IPS DF 4.7 (cell line): Measurements from ENCODE around the gene SEC14L5.
"Not testable (repeated sequence)": the region's sequence is repeated elsewhere in the genome, so short reads cannot be mapped to it uniquely, and the experiment has no call there.

Experiments
- DNase-seq: peaks from one replicate; pipeline ENCODE4 v3.0.0-alpha.2; 2013; ENCODE audit warnings: low spot score; ENCODE audit errors: extremely low read depth

SEC14L5 gene

DNA sequence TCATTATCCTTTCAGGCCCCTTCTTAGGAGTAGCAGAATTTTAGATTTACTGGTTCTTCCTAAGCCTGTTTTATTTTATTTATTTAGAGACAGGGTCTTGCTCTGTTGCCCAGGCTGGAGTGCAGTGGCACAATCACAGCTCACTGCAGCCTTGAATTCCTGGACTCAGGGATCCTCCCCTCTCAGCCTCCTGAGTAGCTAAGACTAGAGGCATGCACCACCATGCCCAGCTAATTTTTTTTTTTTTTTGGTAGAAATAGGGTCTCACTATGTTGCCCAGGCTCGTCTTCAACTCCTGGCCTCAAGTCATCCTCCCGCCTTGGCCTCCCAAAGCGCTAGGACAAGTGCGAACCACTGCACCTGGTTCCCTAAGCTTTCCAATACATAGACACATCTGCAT is 28.5 kb upstream of the SEC14L5 start:
- DNase-seq = not testable (repeated sequence)

DNA sequence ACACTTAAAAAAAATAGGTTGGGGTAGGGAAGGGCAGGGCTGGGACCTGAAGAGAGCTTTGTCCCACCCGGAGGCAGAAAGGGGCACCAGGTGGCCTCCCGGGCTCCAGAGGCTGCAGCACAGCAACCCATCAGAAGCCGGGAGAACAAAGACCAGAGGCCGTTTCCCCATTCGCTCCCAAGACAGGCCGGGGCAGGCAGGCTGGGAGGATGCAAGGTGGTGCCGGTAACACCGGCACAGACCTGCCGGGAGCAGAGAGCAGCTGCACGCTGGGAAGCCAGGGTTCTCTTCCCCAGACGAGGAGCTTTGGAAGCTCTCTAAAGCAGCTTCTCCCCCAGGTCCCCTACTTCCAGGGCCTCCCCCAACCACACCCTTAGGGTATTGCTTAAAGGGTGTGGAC is 26.7 kb upstream of the SEC14L5 start:
- DNase-seq = no peak

DNA sequence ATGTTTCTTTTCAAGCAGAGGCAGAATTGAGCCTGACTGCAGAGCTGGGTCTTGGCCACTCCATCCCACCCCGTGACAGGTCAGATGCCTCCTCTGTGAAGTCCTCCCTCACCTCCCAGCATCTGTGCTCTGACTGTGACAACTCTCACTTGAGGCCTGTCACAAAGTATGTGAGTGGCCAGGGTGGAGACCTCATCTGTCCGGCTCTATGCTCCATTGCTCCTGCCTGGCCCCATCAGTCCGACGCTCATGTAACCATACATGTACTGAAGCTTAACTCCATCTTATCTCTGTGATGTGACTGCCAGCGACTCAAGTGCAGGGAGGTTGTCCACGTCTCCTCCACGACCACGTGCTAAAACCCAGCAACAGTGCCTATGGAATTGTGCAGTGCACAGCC is 24.7 kb upstream of the SEC14L5 start:
- no peak for DNase-seq

DNA sequence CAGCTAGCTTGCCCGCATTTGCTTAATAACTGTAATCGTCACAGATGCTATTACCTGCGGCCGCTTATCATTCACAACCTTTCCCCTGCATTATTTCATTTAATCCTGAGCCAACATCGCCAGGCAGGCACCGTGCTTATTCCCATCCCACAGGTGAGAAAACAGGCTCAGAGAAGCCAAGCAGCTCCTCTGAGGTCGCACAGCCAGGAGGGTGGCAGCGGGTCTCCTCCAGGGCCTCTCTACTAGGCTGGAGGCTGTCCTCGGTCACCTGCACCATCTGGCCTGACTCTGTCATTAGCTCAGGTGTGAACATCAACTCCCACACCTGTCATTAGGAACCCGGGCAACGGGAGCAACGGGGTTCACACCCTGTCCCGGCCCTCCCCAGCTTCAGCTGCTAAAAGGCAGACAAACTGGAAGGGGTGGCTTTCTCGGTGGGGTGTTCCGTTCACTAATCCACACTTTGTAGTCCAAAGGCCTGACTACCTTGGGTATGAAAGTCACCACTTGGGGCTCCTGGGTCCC is 24.2 kb upstream of the SEC14L5 start:
- DNase-seq = no peak

DNA sequence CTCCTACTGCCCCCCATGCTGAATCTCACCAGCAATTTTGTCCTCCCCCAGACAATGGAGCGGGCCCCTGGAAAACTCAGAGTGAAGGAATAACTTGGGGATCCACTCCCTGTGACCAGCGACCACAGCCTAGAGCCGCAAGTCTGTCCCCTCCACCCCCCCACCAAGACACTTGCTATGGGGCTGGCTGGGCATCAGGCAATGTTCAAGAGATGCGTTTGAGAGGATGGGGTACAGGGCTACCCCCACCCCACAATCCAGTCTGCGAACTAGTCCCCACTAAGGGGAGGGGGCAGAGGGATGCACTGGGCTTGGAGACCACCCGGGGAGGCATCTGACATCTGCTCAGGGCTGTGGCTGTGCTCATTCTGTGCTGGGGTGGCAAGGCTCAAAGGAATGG is 23.5 kb upstream of the SEC14L5 start:
- DNase-seq = no peak

DNA sequence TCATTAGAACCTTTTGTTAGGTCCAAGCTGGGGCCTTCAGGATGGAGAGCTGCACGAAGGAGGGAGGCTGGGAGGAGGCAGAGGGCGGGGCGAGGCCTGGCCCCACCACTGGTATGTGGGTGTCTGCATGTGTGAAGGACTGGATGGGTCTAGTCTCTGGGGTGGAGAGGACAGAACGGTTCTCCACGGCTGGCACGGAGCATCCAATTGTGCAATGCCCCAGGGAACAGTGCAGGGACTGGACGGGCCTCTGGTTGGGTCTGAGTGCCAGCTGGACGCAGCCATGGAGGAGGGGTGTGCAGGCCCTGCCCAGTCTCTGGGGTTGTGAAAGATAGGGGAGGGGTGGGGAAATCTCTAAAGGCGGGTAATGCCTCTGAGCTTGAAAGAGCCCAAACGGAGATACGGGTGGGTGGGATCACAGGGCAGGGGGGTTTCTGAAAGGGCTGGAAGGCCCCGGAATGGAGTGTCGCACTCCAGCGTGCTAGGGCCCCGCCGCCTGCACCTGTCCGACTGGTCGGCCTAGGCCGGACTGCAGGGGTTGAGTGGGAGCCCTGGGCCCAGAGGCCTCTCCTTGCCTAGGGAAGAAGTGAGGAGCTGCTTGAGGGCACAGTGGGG is 22.8 kb upstream of the SEC14L5 start:
- no peak for DNase-seq

DNA sequence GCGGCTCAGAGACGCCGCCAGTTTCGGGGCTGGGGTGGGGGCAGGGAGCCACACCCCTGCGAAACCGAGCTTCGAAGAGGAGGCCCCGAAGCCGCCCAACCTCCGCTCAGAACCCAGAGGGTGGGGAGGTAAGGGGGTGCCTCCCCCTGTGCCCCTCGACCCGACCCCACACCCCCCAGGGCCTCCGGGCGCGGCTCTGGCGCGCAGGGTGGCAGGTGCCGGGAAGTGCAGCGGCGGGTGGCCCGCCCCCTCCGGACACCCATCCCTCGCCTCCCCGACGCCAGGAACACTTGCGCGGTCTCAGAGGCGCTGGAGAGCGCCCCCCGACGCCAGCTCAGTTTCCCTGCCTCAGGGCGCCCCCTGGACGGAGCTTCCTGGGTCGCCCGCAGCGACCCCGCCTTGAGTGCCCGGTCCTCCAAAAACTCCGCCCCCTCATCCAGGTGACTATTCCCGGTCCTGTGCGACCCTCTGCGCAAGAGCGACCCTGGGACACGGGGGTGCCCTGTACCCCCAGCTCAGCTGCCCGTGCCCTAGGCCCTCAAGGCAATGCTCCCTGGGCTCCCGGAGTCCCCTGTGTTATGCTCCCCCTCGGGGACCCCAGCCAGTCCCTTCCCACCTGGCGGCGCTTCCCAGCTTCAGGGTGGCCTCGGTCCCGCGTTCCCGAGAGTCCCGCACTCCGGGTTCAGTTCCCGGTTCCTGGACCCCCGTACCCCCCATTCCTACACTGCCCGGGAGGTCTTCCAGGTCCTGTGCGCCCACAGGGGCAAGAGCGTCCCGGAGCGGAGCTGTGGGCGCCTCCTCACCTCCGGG is 21.7 kb upstream of the SEC14L5 start:
- no peak for DNase-seq

DNA sequence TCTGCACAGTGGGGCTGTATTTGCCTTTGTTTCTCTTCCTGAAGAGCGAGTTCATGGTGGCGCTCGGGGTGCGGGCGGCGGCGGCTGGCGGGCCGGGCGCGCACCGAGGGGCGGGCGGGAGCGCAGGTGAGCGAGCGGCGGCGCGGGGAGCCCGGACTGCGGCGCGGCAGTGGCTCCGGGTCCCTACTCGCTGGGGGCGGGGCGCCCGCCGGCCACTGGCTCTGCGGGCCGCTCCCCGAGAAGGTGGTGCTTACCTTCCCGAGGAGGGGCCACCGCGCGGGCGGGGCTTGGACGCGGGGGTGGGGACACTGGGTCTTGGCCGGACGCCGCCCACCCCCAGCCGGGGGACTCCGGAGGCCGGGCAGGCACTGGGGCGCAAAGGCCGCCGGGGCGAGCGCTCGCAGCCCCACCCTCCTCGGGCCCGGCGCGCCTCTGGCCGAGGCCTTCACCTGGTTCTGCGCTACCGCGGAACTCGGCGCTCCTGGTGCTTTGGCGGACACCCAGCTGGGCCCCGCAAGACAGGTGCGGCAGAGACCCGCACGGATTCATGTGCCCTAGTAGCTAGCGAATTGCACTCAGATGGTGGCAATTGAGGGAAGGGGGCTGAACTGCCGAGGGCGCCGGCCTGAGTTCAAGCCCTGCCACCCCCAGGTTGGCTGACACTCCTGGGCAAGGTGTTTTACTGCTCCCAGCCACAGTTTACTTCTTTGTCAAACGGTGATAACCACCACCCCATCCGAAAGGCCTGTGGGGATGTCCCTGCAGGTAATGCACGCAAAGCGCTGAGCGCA is 20.9 kb upstream of the SEC14L5 start, which contains the start of gene PPL:
PPL (minus strand) TSS at position 158 of the 791 bp plus-strand sequence; CDS start at position 55, 103 bp downstream.
- no peak for DNase-seq

DNA sequence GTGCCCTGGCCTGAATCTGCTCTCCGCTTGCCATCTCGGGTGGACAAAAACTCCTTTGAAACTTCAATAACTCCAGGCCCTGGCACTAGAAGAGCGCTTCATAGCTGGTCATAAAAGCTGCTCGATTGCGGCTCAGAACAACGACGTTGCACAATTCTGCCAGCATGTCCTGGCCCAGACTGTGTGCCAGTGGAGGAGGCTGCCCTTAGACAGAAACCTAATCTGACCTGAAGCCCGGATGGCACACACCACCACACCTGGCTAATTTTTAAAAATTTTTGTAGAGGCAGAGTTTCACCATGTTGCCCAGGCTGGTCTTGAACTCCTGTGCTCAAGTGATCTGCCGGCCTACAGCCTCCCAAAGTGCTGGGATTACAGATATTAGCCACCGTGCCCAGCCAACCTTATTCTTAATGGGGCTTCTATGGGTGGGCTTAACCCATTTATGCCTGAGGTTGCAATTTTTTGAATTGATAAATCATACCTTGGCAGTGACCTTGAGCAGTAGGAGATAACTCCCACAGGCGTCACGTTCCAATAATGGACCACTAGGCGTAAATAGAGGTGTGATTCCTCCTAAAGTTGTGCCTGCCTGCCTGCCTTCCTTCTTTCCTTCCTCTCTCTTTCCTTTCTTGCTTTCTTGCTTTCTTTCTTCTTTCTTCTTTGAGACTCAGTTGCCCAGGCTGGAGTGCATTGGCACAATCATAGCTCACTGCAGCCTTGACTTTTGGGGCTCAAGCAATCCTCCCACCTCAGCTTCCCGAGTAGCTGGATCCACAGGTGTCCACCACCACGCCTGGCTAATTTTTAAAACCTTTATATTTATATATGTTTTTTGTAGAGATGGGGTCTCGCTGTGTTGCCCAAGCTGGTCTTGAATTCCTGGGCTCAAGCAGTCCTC is 20.1 kb upstream of the SEC14L5 start:
- no peak for DNase-seq

DNA sequence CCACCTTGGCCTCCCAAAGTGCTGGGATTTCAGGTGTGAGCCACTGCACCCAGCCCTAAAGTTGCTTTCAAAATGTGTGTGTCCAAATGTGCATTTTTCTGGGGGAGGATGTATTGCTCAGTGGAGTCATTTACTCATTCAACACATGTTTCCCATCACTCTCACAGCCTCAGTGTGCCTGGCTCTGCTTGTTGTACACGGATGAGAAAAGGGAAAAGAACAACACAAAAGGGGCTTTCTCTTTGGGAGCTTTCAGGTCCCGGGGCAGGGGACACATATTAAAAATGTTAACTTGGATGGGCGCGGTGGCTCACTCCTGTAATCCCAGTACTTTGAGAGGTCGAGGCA is 19.5 kb upstream of the SEC14L5 start:
- no peak for DNase-seq

DNA sequence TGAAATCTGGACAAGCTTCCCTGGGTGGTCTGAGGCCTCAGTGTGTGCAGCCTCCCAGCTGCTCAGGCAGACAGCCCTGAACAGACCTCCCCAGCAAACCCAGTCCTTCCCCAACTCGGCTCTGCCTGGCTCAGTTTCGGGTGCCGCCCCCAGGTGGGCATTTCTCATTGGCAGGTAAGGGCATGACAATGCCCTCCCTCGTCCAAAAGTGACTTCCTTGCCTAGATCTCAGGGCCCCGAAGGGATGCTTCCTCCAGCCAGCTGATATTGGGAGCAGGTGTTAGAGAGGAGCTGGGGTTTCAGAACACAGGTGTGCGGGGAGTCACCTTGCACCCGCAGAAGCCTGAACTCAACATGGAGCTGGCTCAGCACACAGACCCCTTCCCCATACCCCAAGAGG is 17.4 kb upstream of the SEC14L5 start:
- DNase-seq = no peak

DNA sequence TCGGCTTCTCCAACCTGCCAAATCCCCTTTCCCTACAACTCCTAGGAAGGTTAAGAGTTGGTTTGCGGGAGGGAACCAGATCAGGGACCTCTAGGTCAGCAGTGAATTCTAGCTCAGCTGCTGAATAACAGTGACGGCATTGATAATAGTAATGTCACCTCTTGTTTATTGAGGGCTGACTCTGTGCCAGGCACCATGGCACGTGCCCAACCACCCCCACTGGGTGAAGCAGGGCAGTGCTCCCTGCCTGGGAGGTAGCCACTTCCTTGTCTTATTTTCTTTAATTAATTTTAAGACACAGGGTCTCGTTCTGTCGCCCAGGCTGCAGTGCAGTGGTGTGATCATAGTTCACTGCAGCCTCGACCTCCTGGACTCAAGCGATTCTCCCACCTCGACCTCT is 15.6 kb upstream of the SEC14L5 start:
- no peak for DNase-seq

DNA sequence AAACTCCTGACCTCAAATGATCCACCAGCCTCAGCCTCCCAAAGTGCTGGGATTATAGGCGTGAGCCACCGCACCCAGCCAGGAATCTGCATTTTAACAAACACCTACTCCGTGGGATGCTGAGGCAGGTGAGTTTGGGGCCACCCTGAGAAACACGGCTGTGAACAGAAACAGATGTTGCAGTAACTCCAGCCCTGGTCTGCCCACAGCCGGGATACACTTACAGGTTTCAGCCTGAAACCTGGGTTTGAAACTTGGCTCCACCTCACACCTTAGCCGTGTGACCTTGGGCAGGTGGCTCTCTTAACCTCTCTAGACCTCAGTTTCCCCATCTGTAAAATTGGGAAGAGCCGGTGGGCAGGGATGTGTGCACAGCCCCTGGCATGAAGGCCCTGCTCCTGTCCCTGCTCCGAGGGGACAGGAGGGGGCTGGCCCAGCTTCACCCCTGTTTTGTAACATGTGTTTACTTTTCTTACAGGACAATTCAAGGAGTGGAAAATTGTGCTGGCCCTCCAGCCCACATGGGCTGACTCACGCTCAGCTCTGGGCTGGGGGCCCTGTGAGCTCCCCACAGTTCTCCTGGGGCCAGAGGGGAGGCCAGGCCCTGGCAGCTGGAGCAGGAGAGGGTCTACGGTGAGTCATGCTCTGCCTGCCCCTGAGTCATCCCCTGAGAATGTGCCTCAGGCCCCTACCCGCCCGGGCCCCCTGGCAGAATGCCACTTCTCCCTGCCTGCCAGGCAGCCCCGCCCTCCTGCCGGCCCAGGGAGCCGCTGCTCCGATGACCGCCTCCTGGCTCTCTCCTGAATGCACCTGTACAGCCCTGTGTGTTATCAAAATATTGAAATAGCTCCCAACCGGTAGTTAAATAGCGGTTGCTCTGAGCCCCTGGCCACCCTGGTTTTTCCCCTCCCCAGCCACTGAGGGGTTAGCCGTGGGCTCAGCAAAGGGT is 13.5 kb upstream of the SEC14L5 start:
- no peak for DNase-seq

DNA sequence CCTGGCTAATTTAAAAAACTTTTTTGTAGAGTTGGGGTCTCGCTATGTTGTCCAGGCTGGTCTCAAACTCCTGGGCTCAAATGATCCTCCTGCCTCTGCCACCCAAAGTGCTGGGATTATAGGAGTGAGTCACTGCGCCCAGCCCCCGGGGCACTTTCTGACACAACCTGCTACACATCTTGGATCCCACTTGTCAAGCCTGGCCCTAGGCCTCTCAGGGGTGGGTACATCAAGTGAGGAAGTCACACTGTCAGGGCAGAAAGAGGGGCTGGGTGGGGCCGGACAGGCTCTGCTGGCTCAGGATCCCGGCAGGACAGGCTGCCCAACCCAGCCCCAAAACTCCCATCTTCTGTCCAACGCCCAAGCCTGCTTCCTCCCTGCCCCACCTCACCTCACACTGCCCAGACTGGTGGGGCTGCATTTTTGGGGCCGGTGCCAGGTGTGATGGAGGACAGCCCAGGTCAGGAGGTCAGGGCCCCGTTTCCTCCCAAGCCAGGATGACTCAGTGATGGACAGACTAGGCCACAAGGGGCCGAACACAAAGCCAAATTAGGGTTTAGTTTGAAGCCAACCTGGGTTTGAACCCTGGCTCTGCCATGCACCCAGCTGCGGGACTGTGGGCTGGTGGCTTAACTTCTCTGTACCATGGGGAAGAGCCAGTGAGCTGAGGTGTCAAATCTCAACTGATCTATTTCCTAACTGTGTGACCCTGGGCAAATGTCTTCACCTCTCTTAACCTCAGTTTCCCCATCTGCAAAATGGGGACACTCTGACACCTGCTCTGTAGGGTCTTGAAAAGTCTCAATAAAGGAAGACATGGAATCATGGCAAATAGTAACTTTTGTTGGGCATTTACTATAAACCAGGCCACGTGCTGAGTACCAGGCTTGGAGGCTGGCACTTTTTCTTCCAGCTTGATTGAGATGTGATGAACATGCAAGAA is 12.3 kb upstream of the SEC14L5 start:
- DNase-seq = no peak

DNA sequence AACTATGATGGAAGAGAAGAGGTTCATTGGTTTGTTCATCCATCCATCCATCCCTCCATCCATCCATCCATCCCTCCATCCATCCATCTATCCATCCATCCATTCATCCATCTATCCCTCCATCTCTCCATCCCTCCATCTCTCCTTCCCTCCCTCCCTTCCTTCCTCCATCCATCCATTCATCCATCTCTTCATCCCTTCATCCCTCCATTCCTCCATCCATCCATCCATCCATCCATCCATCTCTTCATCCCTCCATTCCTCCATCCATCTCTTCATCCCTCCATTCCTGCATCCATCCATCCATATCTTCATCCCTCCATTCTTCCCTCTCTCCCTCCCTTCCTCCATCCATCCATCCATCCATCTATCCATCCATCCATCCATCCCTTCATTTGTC is 11.2 kb upstream of the SEC14L5 start:
- DNase-seq = no peak

DNA sequence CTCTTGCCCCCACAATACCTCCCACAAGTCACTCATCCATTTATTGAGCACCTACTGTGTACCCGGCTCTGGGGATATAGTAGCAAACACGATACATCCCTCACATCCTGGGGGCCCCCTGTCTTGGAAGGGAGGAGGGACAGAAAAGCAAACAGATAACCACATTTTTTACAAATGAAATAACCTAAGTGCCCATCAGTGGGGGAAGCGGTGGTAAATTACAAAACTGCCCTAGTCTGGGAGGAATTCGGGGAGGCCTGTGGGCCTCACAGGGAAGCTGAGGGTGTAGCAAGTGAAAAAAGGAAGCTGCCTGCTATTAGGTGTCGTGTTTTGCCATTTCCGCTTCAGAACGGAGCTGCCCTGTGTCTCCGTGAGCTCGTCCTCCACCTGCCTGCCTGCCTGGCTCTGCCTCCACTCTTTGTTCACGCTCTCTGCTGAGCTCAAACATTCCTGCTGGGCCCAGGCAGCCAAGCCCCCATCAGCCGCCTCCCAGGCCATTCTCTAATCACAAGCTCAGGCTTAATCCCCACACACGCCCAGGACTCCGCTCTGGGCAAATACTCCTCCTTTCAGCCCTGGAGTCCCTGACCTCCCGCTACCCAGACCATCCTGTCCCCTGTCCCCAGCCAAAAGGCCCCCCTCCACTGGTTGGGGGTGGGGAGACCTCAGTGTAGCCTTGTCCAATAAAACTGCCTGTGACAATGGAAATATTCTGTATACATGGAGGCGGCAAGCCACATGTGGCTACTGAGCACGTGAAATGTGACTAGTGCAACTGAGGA is 10.2 kb upstream of the SEC14L5 start:
- no peak for DNase-seq

DNA sequence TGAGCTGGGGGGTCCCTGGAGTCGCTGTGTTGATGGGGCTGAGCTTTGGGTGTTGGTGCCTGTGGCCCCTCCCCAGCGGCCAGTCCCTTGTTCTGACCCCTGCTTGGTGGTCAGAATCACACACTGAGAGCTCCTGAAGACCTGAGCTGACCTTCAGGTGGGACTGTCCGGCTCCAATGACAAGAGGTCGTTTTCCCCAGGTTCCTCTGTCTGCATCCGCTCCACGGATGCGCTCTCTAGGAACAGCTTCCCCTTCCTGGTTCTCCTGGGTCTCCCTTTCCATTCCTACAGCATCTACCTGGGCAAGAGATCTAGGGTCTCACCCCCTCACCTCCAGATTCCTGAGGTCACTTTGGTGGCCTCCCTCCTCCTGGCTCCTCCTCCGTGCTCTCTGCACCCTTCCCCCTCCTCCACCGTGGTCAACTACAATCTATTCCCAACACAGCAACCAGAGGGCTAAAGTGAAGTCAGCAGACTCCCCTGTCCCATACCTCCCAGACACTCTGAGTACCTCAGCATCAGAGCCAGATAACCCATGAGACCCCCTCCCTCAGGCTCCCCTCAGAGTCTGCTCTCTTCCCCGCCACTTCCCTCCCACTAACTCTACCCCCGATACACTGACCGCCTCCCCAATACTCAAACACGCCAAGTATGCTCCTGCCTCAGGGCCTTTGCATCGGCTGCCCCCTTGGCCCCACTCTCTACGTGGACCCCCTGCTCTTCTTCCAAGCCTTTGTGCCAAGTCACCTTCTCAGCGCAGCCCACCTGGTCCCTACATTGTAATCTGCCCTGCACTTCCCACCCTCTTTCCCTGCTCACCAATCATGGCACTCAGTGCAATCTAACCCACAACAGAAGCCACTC is 9.0 kb upstream of the SEC14L5 start:
- DNase-seq = no peak
